Fibroblast of mammary gland (primary cell): ENCODE results near the gene WDR7.

ENCODE experiments used
- DNase-seq: peaks from one replicate; pipeline ENCODE4 v3.0.0-alpha.2; 2010; ENCODE audit warnings: low read depth
- H3K4me3 ChIP-seq: 2 replicates; pipeline ENCODE4 v1.5.1; 2011; ENCODE audit warnings: low read depth, mild to moderate bottlenecking, low read length, moderate library complexity; ENCODE audit not compliant: control insufficient read depth
- CTCF ChIP-seq: conservative IDR thresholded peaks from 2 replicates; pipeline ENCODE4 v1.5.1; 2011; ENCODE audit warnings: low read depth, low read length, inconsistent platforms; ENCODE audit not compliant: control insufficient read depth, insufficient read depth

The WDR7 gene

GRCh38 chr18:56873441-56874140, 222.4 kb downstream of the WDR7 start:
- H3K4me3 ChIP-seq: no peak overlapping the region
- TF ChIP-seq CTCF: no peak
- DNase-seq: no peak

GRCh38 chr18:56878711-56879110, 227.6 kb downstream of the WDR7 start:
- no peak overlapping the region for H3K4me3 ChIP-seq
- no peak for TF ChIP-seq CTCF
- DNase-seq: no peak

GRCh38 chr18:56884511-56884910, 233.4 kb downstream of the WDR7 start:
- no peak overlapping the region for H3K4me3 ChIP-seq
- TF ChIP-seq CTCF: no peak
- DNase-seq: no peak

- H3K4me3 ChIP-seq: no peak overlapping the region
- no peak for DNase-seq
- no peak for TF ChIP-seq CTCF
Measured at GRCh38 chr18:56888978-56889377, 237.8 kb downstream of the WDR7 start.

- H3K4me3 ChIP-seq: no peak overlapping the region
- no peak for DNase-seq
- no peak for TF ChIP-seq CTCF
Measured at GRCh38 chr18:56889621-56890020, 238.5 kb downstream of the WDR7 start.

- no peak overlapping the region for H3K4me3 ChIP-seq
- no peak for TF ChIP-seq CTCF
- peak; percentile 90 for DNase-seq
Measured at GRCh38 chr18:56890632-56891031, 239.5 kb downstream of the WDR7 start.

- DNase-seq: no peak
- no peak overlapping the region for H3K4me3 ChIP-seq
- no peak for TF ChIP-seq CTCF
Measured at GRCh38 chr18:56891116-56891515, 240.0 kb downstream of the WDR7 start.
